Measurements from ENCODE around the gene EMILIN2. TPM values are rescaled to one million over a fixed set of nuclear protein-coding genes. Genes with fewer than 3 reads are reported as not detected.

The EMILIN2 gene
- total RNA-seq, 1 experiment from 2014 or later, result 11.7 TPM

DNA sequence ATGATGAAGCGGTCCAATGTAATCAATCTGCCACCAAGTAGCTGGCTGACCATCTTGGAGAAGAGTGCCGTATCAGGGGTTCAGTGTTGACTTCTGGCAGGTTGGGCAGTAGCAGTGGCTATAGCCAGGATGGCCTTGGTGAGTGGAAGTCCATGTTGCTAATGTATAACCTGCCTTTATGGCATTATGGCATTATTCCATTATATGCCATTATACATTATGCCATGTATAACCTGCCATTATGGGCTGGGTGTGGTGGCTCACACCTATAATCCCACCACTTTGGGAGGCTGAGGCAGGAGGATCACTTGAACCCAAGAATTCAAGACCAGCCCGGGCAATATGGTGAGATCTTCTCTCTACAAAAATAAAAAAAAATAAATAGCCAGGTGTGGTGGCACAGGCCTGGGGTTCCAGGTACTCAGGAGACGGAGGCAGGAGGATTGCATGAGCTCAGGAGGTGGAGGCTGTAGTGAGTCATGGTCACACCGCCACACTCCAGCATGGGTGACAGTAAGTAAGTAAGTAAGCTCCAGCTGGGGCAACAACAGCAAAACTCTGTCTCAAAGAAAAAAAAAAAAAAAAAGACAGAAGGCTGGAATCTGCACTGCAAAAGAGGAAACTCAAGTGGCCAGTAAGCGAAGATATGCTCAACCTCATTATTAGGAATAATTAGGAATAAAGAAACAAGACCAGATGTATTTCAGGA is 24.4 kb upstream of the EMILIN2 start (continued):
- TF ChIP-seq, protein P1, sequence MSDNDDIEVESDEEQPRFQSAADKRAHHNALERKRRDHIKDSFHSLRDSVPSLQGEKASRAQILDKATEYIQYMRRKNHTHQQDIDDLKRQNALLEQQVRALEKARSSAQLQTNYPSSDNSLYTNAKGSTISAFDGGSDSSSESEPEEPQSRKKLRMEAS (CRISPR knock-in tag; IDR thresholded peaks at IDR 0.05), result no peak
- TF ChIP-seq E2F4 (CRISPR knock-in tag; IDR thresholded peaks at IDR 0.05; ENCODE audit: borderline replicate concordance, low read depth) (no peak), GRHL2 (CRISPR knock-in tag; IDR thresholded peaks at IDR 0.05; ENCODE audit: insufficient replicate concordance, severe bottlenecking) (no peak), HMGA2 (CRISPR knock-in tag; IDR thresholded peaks at IDR 0.05) (no peak), NR2C2 (CRISPR knock-in tag; IDR thresholded peaks at IDR 0.05) (no peak), ZNF263 (CRISPR knock-in tag; IDR thresholded peaks at IDR 0.05; ENCODE audit: low read depth) (no peak), CREB1 (CRISPR knock-in tag; IDR thresholded peaks at IDR 0.05) (no peak), FOXJ3 (CRISPR knock-in tag; IDR thresholded peaks at IDR 0.05; ENCODE audit: borderline replicate concordance) (no peak), MYBL2 (CRISPR knock-in tag; IDR thresholded peaks at IDR 0.05) (no peak), NFE2L1 (CRISPR knock-in tag; IDR thresholded peaks at IDR 0.05) (no peak)
- TF ChIP-seq, protein P2, sequence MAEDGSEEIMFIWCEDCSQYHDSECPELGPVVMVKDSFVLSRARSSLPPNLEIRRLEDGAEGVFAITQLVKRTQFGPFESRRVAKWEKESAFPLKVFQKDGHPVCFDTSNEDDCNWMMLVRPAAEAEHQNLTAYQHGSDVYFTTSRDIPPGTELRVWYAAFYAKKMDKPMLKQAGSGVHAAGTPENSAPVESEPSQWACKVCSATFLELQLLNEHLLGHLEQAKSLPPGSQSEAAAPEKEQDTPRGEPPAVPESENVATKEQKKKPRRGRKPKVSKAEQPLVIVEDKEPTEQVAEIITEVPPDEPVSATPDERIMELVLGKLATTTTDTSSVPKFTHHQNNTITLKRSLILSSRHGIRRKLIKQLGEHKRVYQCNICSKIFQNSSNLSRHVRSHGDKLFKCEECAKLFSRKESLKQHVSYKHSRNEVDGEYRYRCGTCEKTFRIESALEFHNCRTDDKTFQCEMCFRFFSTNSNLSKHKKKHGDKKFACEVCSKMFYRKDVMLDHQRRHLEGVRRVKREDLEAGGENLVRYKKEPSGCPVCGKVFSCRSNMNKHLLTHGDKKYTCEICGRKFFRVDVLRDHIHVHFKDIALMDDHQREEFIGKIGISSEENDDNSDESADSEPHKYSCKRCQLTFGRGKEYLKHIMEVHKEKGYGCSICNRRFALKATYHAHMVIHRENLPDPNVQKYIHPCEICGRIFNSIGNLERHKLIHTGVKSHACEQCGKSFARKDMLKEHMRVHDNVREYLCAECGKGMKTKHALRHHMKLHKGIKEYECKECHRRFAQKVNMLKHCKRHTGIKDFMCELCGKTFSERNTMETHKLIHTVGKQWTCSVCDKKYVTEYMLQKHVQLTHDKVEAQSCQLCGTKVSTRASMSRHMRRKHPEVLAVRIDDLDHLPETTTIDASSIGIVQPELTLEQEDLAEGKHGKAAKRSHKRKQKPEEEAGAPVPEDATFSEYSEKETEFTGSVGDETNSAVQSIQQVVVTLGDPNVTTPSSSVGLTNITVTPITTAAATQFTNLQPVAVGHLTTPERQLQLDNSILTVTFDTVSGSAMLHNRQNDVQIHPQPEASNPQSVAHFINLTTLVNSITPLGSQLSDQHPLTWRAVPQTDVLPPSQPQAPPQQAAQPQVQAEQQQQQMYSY (CRISPR knock-in tag; IDR thresholded peaks at IDR 0.05), result no peak

GRCh38 chr18:2823202-2823601 is 23.6 kb upstream of the EMILIN2 start:
- ATAC-seq (no peak), DNase-seq (ENCODE audit: low spot score) (no peak)
- Mint-ChIP-seq H3K27ac (no peak overlapping the region), H3K4me3 (no peak overlapping the region), H3K27me3 (ENCODE audit: low read depth) (no peaks in the 10 kb centered on the region), H3K4me1 (peaks cover 7% of the 10 kb centered on the region), H3K9me3 (peaks cover 8% of the 10 kb centered on the region), H3K36me3 (0 out of 2 replicates have a peak, but pooled peaks cover 3% of the 10 kb centered on the region)
- POLR2A ChIA-PET, result no interaction called here
- CTCF ChIA-PET, result no interaction called here
- no peak for TF ChIP-seq ESRRA (CRISPR knock-in tag; IDR thresholded peaks at IDR 0.05; ENCODE audit: borderline replicate concordance)
- TF ChIP-seq, protein P3, sequence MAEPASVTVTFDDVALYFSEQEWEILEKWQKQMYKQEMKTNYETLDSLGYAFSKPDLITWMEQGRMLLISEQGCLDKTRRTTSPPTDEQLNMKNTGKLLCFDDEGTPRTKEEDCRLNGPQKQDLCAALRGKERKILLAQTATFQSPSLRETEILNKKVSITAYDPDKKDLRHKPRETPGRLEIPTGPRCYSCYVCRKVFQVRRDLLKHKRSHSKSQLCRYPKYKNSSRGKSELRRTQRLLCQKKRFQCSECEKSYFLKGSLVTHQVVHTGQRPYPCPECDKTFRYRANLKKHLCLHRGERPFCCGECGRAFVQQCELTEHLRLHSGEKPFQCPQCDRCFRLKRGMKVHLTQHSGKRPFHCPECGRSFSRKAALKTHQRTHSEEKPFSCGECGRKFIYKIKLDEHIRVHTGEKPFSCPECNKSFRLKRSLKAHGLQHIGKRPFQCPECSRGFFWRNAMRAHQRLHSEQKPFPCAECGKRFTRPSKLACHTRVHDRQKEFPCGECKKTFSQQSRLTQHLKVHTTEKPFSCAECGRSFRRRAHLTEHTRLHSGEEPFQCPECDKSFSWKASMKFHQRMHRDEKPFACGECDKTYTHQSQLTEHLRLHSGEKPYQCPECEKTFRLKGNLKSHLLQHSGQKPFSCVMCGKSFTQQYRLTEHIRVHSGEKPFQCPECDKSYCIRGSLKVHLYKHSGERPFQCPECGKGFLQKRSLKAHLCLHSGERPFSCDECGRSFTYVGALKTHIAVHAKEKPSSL (CRISPR knock-in tag; conservative IDR thresholded peaks at IDR 0.05), result no peak
- TF ChIP-seq, protein P4, sequence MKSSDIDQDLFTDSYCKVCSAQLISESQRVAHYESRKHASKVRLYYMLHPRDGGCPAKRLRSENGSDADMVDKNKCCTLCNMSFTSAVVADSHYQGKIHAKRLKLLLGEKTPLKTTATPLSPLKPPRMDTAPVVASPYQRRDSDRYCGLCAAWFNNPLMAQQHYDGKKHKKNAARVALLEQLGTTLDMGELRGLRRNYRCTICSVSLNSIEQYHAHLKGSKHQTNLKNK (CRISPR knock-in tag; IDR thresholded peaks at IDR 0.05), result no peak
- no peak for TF ChIP-seq SMAD4 (CRISPR knock-in tag; IDR thresholded peaks at IDR 0.05)
- TF ChIP-seq TP53 (CRISPR knock-in tag; IDR thresholded peaks at IDR 0.05), result no peak
- no peak for TF ChIP-seq PRRX2 (CRISPR knock-in tag; IDR thresholded peaks at IDR 0.05)
- TF ChIP-seq ZNF263 (CRISPR knock-in tag; IDR thresholded peaks at IDR 0.05; ENCODE audit: low read depth), result no peak
- no peak for TF ChIP-seq MYBL2 (CRISPR knock-in tag; IDR thresholded peaks at IDR 0.05)
- no peak for TF ChIP-seq FOXP1 (CRISPR knock-in tag; IDR thresholded peaks at IDR 0.05; ENCODE audit: borderline replicate concordance)
- no peak for TF ChIP-seq ATF2 (CRISPR knock-in tag; IDR thresholded peaks at IDR 0.05; ENCODE audit: borderline replicate concordance, low read depth)
- TF ChIP-seq, protein P5, sequence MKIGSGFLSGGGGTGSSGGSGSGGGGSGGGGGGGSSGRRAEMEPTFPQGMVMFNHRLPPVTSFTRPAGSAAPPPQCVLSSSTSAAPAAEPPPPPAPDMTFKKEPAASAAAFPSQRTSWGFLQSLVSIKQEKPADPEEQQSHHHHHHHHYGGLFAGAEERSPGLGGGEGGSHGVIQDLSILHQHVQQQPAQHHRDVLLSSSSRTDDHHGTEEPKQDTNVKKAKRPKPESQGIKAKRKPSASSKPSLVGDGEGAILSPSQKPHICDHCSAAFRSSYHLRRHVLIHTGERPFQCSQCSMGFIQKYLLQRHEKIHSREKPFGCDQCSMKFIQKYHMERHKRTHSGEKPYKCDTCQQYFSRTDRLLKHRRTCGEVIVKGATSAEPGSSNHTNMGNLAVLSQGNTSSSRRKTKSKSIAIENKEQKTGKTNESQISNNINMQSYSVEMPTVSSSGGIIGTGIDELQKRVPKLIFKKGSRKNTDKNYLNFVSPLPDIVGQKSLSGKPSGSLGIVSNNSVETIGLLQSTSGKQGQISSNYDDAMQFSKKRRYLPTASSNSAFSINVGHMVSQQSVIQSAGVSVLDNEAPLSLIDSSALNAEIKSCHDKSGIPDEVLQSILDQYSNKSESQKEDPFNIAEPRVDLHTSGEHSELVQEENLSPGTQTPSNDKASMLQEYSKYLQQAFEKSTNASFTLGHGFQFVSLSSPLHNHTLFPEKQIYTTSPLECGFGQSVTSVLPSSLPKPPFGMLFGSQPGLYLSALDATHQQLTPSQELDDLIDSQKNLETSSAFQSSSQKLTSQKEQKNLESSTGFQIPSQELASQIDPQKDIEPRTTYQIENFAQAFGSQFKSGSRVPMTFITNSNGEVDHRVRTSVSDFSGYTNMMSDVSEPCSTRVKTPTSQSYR (CRISPR knock-in tag; IDR thresholded peaks at IDR 0.05), result no peak
- no peak for TF ChIP-seq EMX1 (CRISPR knock-in tag; IDR thresholded peaks at IDR 0.05)
- TF ChIP-seq ZBTB43 (CRISPR knock-in tag; IDR thresholded peaks at IDR 0.05), result no peak

All from WTC11 (cell line).